ENCODE measurements around the gene ADCYAP1R1. TPM values are rescaled to one million over a fixed set of nuclear protein-coding genes. Genes with fewer than 3 reads are reported as not detected.

Gene ADCYAP1R1
- total and polyA plus RNA-seq, 3 experiments from 2014 or later: not detected

- ChIA-PET POLR2A (no interaction called here), CTCF (no interaction called here)
- no peak for DNase-seq
- Mint-ChIP-seq H3K4me1 (peaks cover 3 to 7% (median 6%) of the 10 kb centered on the region in 3 donors), H3K9me3 (no peaks in the 10 kb centered on the region), H3K27me3 (peaks cover 12 to 47% of the 10 kb centered on the region in 2 donors), H3K4me3 (no peak overlapping the region), H3K27ac (no peak overlapping the region), H3K36me3 (no peaks in the 10 kb centered on the region)
- Histone ChIP-seq H3K9me3 (ENCODE audit: low read length) (no peaks in the 10 kb centered on the region), H3K27me3 (ENCODE audit: insufficient read depth, low read length, poor library complexity, severe bottlenecking) (peaks cover 5% of the 10 kb centered on the region), H3K36me3 (ENCODE audit: insufficient read depth, low read length) (no peaks in the 10 kb centered on the region), H3K27ac (ENCODE audit: low read depth, low read length) (no peak overlapping the region), H3K4me1 (ENCODE audit: insufficient read depth, low read length) (no peaks in the 10 kb centered on the region), H3K4me3 (ENCODE audit: low read length) (no peak overlapping the region)
Measured at GRCh38 chr7:31047313-31048146, 4.6 kb upstream of the ADCYAP1R1 start.

- Mint-ChIP-seq H3K4me1 (peaks cover 3 to 7% (median 6%) of the 10 kb centered on the region in 3 donors), H3K36me3 (no peaks in the 10 kb centered on the region), H3K9me3 (no peaks in the 10 kb centered on the region), H3K4me3 (no peak overlapping the region), H3K27me3 (peaks cover 16 to 38% of the 10 kb centered on the region in 2 donors), H3K27ac (no peak overlapping the region)
- Histone ChIP-seq H3K9me3 (ENCODE audit: low read length) (no peaks in the 10 kb centered on the region), H3K36me3 (ENCODE audit: insufficient read depth, low read length) (no peaks in the 10 kb centered on the region), H3K4me1 (ENCODE audit: insufficient read depth, low read length) (no peaks in the 10 kb centered on the region), H3K27ac (ENCODE audit: low read depth, low read length) (no peak overlapping the region), H3K27me3 (ENCODE audit: insufficient read depth, low read length, poor library complexity, severe bottlenecking) (peaks cover 5% of the 10 kb centered on the region), H3K4me3 (ENCODE audit: low read length) (no peak overlapping the region)
- no peak for DNase-seq
- ChIA-PET CTCF (no interaction called here), POLR2A (no interaction called here)
Measured at GRCh38 chr7:31049005-31049765, 2.9 kb upstream of the ADCYAP1R1 start.

- Histone ChIP-seq H3K4me3 (ENCODE audit: low read length) (no peak overlapping the region), H3K4me1 (ENCODE audit: insufficient read depth, low read length) (no peaks in the 10 kb centered on the region), H3K36me3 (ENCODE audit: insufficient read depth, low read length) (no peaks in the 10 kb centered on the region), H3K9me3 (ENCODE audit: low read length) (no peaks in the 10 kb centered on the region), H3K27me3 (ENCODE audit: insufficient read depth, low read length, poor library complexity, severe bottlenecking) (no peaks in the 10 kb centered on the region), H3K27ac (ENCODE audit: low read depth, low read length) (no peak overlapping the region)
- Mint-ChIP-seq H3K9me3 (no peaks in the 10 kb centered on the region), H3K27ac (no peak overlapping the region), H3K4me1 (peaks cover 3 to 7% (median 6%) of the 10 kb centered on the region in 3 donors), H3K4me3 (no peak overlapping the region), H3K36me3 (no peaks in the 10 kb centered on the region), H3K27me3 (peaks cover 19 to 46% of the 10 kb centered on the region in 2 donors)
- POLR2A ChIA-PET: no interaction called here
- CTCF ChIA-PET: no interaction called here
- DNase-seq: no peak
Measured at GRCh38 chr7:31052487-31052840, 356 bp downstream of the ADCYAP1R1 start.

GRCh38 chr7:31052841-31053601, 913 bp downstream of the ADCYAP1R1 start:
- Mint-ChIP-seq H3K9me3 (no peaks in the 10 kb centered on the region), H3K4me3 (no peak overlapping the region), H3K27ac (no peak overlapping the region), H3K4me1 (peaks cover 3 to 7% (median 6%) of the 10 kb centered on the region in 3 donors), H3K27me3 (peaks cover 19 to 46% of the 10 kb centered on the region in 2 donors), H3K36me3 (no peaks in the 10 kb centered on the region)
- POLR2A ChIA-PET: no interaction called here
- CTCF ChIA-PET: no interaction called here
- no peak for DNase-seq
- H3K27me3 ChIP-seq (ENCODE audit: insufficient read depth, low read length, poor library complexity, severe bottlenecking): no peaks in the 10 kb centered on the region
- H3K27ac ChIP-seq (ENCODE audit: low read depth, low read length): no peak overlapping the region
- no peaks in the 10 kb centered on the region for H3K9me3 ChIP-seq (ENCODE audit: low read length)
- H3K36me3 ChIP-seq (ENCODE audit: insufficient read depth, low read length): no peaks in the 10 kb centered on the region
- no peaks in the 10 kb centered on the region for H3K4me1 ChIP-seq (ENCODE audit: insufficient read depth, low read length)
- no peak overlapping the region for H3K4me3 ChIP-seq (ENCODE audit: low read length)

GRCh38 chr7:31053986-31054385, 1.9 kb downstream of the ADCYAP1R1 start:
- H3K4me1 ChIP-seq (ENCODE audit: insufficient read depth, low read length): no peaks in the 10 kb centered on the region
- no peaks in the 10 kb centered on the region for H3K27me3 ChIP-seq (ENCODE audit: insufficient read depth, low read length, poor library complexity, severe bottlenecking)
- peak overlapping the region in 1 of 7 donors; percentile 10 for H3K4me3 Mint-ChIP-seq
- H3K9me3 ChIP-seq (ENCODE audit: low read length): no peaks in the 10 kb centered on the region
- H3K27ac Mint-ChIP-seq: no peak overlapping the region
- H3K4me1 Mint-ChIP-seq: peaks cover 3 to 7% (median 6%) of the 10 kb centered on the region in 3 donors
- DNase-seq: no peak
- ChIA-PET CTCF (no interaction called here), POLR2A (no interaction called here)
- no peak overlapping the region for H3K27ac ChIP-seq (ENCODE audit: low read depth, low read length)
- H3K9me3 Mint-ChIP-seq: no peaks in the 10 kb centered on the region
- H3K27me3 Mint-ChIP-seq: peaks cover 19 to 46% of the 10 kb centered on the region in 2 donors
- no peaks in the 10 kb centered on the region for H3K36me3 Mint-ChIP-seq
- no peaks in the 10 kb centered on the region for H3K36me3 ChIP-seq (ENCODE audit: insufficient read depth, low read length)
- H3K4me3 ChIP-seq (ENCODE audit: low read length): no peak overlapping the region

GRCh38 chr7:31054608-31055278, 2.6 kb downstream of the ADCYAP1R1 start:
- DNase-seq: no peak
- Histone ChIP-seq H3K27ac (ENCODE audit: low read depth, low read length) (no peak overlapping the region), H3K27me3 (ENCODE audit: insufficient read depth, low read length, poor library complexity, severe bottlenecking) (no peaks in the 10 kb centered on the region), H3K9me3 (ENCODE audit: low read length) (no peaks in the 10 kb centered on the region), H3K4me3 (ENCODE audit: low read length) (no peak overlapping the region), H3K36me3 (ENCODE audit: insufficient read depth, low read length) (no peaks in the 10 kb centered on the region), H3K4me1 (ENCODE audit: insufficient read depth, low read length) (no peaks in the 10 kb centered on the region)
- Mint-ChIP-seq H3K9me3 (no peaks in the 10 kb centered on the region), H3K27me3 (peaks cover 19 to 43% of the 10 kb centered on the region in 2 donors), H3K27ac (no peak overlapping the region), H3K4me3 (no peak overlapping the region), H3K36me3 (no peaks in the 10 kb centered on the region), H3K4me1 (peaks cover 3 to 7% (median 6%) of the 10 kb centered on the region in 3 donors)
- ChIA-PET CTCF (no interaction called here), POLR2A (no interaction called here)

- Histone ChIP-seq H3K9me3 (ENCODE audit: low read length) (no peaks in the 10 kb centered on the region), H3K4me3 (ENCODE audit: low read length) (no peak overlapping the region), H3K36me3 (ENCODE audit: insufficient read depth, low read length) (no peaks in the 10 kb centered on the region), H3K27me3 (ENCODE audit: insufficient read depth, low read length, poor library complexity, severe bottlenecking) (no peaks in the 10 kb centered on the region), H3K27ac (ENCODE audit: low read depth, low read length) (no peak overlapping the region), H3K4me1 (ENCODE audit: insufficient read depth, low read length) (no peaks in the 10 kb centered on the region)
- Mint-ChIP-seq H3K4me1 (peaks cover 3 to 7% (median 6%) of the 10 kb centered on the region in 3 donors), H3K27ac (no peak overlapping the region), H3K27me3 (peaks cover 15 to 40% of the 10 kb centered on the region in 2 donors), H3K4me3 (no peak overlapping the region), H3K9me3 (no peaks in the 10 kb centered on the region), H3K36me3 (no peaks in the 10 kb centered on the region)
- CTCF ChIA-PET: no interaction called here
- POLR2A ChIA-PET: no interaction called here
- DNase-seq: no peak
Measured at GRCh38 chr7:31055471-31055870, 3.4 kb downstream of the ADCYAP1R1 start.

Data from CD8-positive, alpha-beta memory T cell (primary cell).